Heart left ventricle (tissue), 16 donors: ENCODE data around the gene PRRG1. TPM values are rescaled to one million over a fixed set of nuclear protein-coding genes. Genes with fewer than 3 reads are reported as not detected.
"Not testable (repeated sequence)": the region's sequence is repeated elsewhere in the genome, so short reads cannot be mapped to it uniquely, and the experiment has no call there.

Source experiments
- ATAC-seq, 4 donors: fragments of 200-7000 bp; cut with Tn5 transposase; one replicate each; pipeline ENCODE4 v1.9.1; 2020 to 2022; ENCODE audit warnings: moderate library complexity in 4 of 4, mild to moderate bottlenecking in 3 of 4, moderate number of reproducible peaks in 1 of 4
- DNase-seq, 5 donors: peaks; one replicate each; pipeline ENCODE4 v3.0.0-alpha.2; 2020
- H3K27ac ChIP-seq, 12 donors: fragments of 200-600 bp; sonication (generic) in 4 of 12; one replicate each; pipeline versions ENCODE4 v1.5.0 to v1.8.0; 2016 to 2022; ENCODE audit warnings: mild to moderate bottlenecking in 2 of 12
- H3K27me3 ChIP-seq, 9 donors: fragments of 200-600 bp; sonication (generic) in 2 of 9; one replicate each; pipeline versions ENCODE4 v1.5.1 to v1.8.0; 2016 to 2022; ENCODE audit warnings: mild to moderate bottlenecking in 3 of 9
- H3K36me3 ChIP-seq, 9 donors: fragments of 200-600 bp; sonication (generic) in 2 of 9; one replicate each; pipeline versions ENCODE4 v1.5.0 to v1.8.0; 2018 to 2022; ENCODE audit warnings: mild to moderate bottlenecking in 2 of 9
- H3K4me1 ChIP-seq, 12 donors: fragments of 200-600 bp; sonication (generic) in 4 of 12; one replicate each; pipeline versions ENCODE4 v1.5.0 to v1.8.0; 2016 to 2022; ENCODE audit warnings: mild to moderate bottlenecking in 3 of 12
- H3K4me3 ChIP-seq, 12 donors: fragments of 200-600 bp; sonication (generic) in 4 of 12; one replicate each; pipeline versions ENCODE4 v1.5.0 to v1.8.0; 2017 to 2022; ENCODE audit warnings: mild to moderate bottlenecking in 9 of 12, moderate library complexity in 4 of 12
- H3K9me3 ChIP-seq, 12 donors: fragments of 200-600 bp; sonication (generic) in 4 of 12; one replicate each; pipeline versions ENCODE4 v1.5.0 to v1.8.0; 2016 to 2022; ENCODE audit warnings: mild to moderate bottlenecking in 1 of 12
- POLR2A ChIP-seq, 2 donors: fragments of 450-650 bp; IDR thresholded peaks; one replicate each; pipeline ENCODE4 v1.6.1; 2017; ENCODE audit warnings: antibody characterized with exemption in 2 of 2, mild to moderate bottlenecking in 2 of 2, moderate library complexity in 2 of 2
- WGBS, 4 donors: extraction: QIAGEN DNeasy Blood & Tissue Kit in 2 of 4; methylation state at CpG; one replicate each; pipeline versions ENCODE4 v1.1.5 to v1.1.7; 2013 to 2018; 5-methylcytosine and 5-hydroxymethylcytosine counted together
- intact Hi-C, 10 donors: fragments of 100-400 bp; cut with DNase I; formaldehyde crosslinking; loops; one replicate each; pipeline versions ENCODE4 v1.11.1 to v1.14.2; 2022
- polyA plus RNA-seq, 2 donors: library from polyadenylated mRNA; stranded (reverse); fragments of 200-250 nt; gene quantifications; one replicate each; pipeline ENCODE4 v1.2.3, GENCODE V29; 2013
- total RNA-seq, 9 donors: library from RNA; depleted of rRNA in 2 of 9; stranded (reverse); fragments of >200 nt in 2 of 9; fragmentation: NEBNext Ultra II Directional in 3 of 9; extraction: Animal tissue kit (Norgen Biotek cat#: 25700) in 3 of 9; gene quantifications; one replicate each; pipeline versions ENCODE4 v1.1.0 to v1.2.4, GENCODE V29; 2016 to 2023
- TF ChIP-seq, protein P1 (sequence below), 12 donors: fragments of 200-600 bp; sonication (generic) in 4 of 12; IDR thresholded peaks; one replicate each; pipeline versions ENCODE4 v1.5.0 to v1.8.0; 2018 to 2022; ENCODE audit warnings: antibody characterized with exemption in 12 of 12, mild to moderate bottlenecking in 5 of 12
- donor health status: ischemic (EF 13 %, LVEDD 7.1; RV severe dilation, severe dysfunction).
- donor health status: healthy with polysubstance abuse.
- donor health status: DM: no; HTN: yes; CAD: no.
- donor health status: DM: no; HTN: no; CAD: no.
- donor health status: ischemic (EF 25% LVEDD 6.9; RV normal size, moderate dysfunction).
- donor health status: ischemic (EF 25% LVEDD 5.7; RV mildly dilated, moderate dysfunction).
- donor health status: healthy.
- donor health status: DM: yes; HTN: yes; CAD: no.
- donor health status: ischemic (EF 35%, LVEDD 5.7; RV mildly dilated, moderate dysfunction).
- donor health status: nonischemic (EF 11% LVEDD 7.7; RV severe dilation, severe dysfunction).
- donor health status: DM: yes; HTN: yes; CAD: no.
- donor health status: PGD.
- donor health status: ischemic (EF 29% LVEDD 5.4; RV normal size, mild dysfunction).
- donor health status: nonischemic (EF 23%, LVEDD 6.1; RV moderate dilation, normal function).

Gene PRRG1
- total and polyA plus RNA-seq, 11 donors, result 3.0 to 17.3 (median 10.1) TPM

DNA sequence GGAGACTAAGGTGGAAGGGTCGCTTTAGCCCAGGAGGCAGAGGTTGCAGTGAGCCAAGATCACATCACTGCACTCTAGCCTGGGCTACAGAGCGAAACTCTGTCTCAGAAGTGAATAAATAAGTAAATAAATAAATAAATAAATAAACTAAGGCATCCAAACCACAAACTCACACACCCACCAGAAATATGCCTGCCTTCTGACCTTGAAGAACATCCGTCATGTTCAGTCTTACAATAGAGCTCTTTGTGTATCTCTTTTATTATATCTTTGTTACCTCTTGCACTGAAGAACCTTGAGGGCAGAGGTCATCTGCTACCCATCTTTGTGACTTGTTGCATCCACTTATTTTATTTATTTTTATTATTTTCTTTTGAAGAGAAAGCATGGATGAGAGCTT is 71.6 kb downstream of the PRRG1 start:
- H3K36me3 ChIP-seq, result no peaks in the 10 kb centered on the region
- peaks cover 0 to 4% (median 0%) of the 10 kb centered on the region in 12 donors for H3K4me1 ChIP-seq
- no peak overlapping the region for H3K27ac ChIP-seq
- WGBS, 4 donors, result 70 to 98% (median 89%) methylated on average over 3 of the region's 3 CpGs
- intact Hi-C loops, result loop anchor here in 1 of 10 donors (5.0 kb wide), 1 partner anchor 73 kb away; the partner anchor contains the start of gene PRRG1
- TF ChIP-seq, protein P1, sequence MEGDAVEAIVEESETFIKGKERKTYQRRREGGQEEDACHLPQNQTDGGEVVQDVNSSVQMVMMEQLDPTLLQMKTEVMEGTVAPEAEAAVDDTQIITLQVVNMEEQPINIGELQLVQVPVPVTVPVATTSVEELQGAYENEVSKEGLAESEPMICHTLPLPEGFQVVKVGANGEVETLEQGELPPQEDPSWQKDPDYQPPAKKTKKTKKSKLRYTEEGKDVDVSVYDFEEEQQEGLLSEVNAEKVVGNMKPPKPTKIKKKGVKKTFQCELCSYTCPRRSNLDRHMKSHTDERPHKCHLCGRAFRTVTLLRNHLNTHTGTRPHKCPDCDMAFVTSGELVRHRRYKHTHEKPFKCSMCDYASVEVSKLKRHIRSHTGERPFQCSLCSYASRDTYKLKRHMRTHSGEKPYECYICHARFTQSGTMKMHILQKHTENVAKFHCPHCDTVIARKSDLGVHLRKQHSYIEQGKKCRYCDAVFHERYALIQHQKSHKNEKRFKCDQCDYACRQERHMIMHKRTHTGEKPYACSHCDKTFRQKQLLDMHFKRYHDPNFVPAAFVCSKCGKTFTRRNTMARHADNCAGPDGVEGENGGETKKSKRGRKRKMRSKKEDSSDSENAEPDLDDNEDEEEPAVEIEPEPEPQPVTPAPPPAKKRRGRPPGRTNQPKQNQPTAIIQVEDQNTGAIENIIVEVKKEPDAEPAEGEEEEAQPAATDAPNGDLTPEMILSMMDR (IDR thresholded peaks at IDR 0.05), result no peak
- TF ChIP-seq POLR2A (IDR thresholded peaks at IDR 0.05), result no peak
- H3K27me3 ChIP-seq, result peaks cover 0 to 5% (median 0%) of the 10 kb centered on the region in 9 donors
- DNase-seq, result no peak
- no peak overlapping the region for H3K4me3 ChIP-seq
- H3K9me3 ChIP-seq, result no peaks in the 10 kb centered on the region
- no peak for ATAC-seq

DNA sequence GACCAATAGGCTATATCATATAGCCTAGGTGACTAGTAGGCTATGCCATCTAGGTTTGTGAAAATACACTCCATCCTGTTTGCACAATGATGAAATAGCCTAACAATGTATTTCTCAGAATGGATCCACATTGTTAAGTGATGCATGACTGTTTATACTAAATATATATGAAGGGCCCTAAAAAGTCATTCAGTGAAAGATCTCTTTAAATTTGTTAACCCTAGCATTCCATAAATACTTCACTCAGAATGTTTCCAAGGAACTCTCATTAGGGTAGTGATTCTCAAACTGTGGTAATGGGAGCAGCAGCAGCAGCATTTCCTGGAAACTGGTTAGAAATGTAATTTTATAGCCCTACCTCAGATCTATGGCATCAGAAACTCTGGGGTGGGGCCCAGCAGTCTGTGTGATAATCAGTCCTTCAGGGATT is 74.9 kb downstream of the PRRG1 start:
- DNase-seq, result no peak
- Histone ChIP-seq H3K4me3 (no peak overlapping the region), H3K27me3 (peaks cover 0 to 5% (median 0%) of the 10 kb centered on the region in 9 donors), H3K36me3 (no peaks in the 10 kb centered on the region), H3K4me1 (peaks cover 0 to 8% (median 0%) of the 10 kb centered on the region in 12 donors), H3K9me3 (no peaks in the 10 kb centered on the region), H3K27ac (peak overlapping the region in 2 of 12 donors; percentile 19 to 48)
- no peak for TF ChIP-seq POLR2A (IDR thresholded peaks at IDR 0.05)
- TF ChIP-seq, protein P1 (IDR thresholded peaks at IDR 0.05), result no peak
- no peak for ATAC-seq
- intact Hi-C loops, result loop anchor here in 1 of 10 donors (5.0 kb wide), 1 partner anchor 77 kb away; the partner anchor contains the start of gene PRRG1

DNA sequence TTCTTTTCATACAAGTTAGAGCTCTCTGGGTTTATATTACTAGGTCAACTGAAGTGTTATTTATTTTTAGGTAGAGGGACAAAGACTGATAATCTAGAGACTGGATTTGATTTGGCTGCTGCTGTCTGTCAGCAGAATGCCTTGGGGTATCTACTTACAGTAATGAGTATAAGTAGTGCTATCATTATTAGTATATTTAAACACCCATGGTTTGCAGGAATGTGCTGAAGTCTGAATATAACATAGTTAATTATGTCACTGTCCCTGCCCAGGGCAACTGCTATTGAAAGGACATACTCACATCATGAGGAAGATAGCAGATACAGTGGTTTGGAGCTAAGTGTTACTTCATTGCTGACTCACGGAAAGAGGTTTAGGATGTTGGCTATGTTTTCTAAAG is 76.2 kb downstream of the PRRG1 start:
- no peaks in the 10 kb centered on the region for H3K36me3 ChIP-seq
- no peak overlapping the region for H3K4me3 ChIP-seq
- peak; percentile 39 to 69 (median 48) for ATAC-seq
- intact Hi-C loops, result no loop called here
- no peak for DNase-seq
- H3K4me1 ChIP-seq, result peaks cover 0 to 8% (median 0%) of the 10 kb centered on the region in 12 donors
- WGBS, 4 donors, result 53 to 68% (median 58%) methylated on average over 1 of the region's 1 CpG
- peak overlapping the region in 6 of 12 donors; percentile 14 to 48 (median 28) for H3K27ac ChIP-seq
- peaks cover 0 to 5% (median 0%) of the 10 kb centered on the region in 9 donors for H3K27me3 ChIP-seq
- H3K9me3 ChIP-seq, result no peaks in the 10 kb centered on the region
- TF ChIP-seq, protein P1 (IDR thresholded peaks at IDR 0.05), result no peak
- TF ChIP-seq POLR2A (IDR thresholded peaks at IDR 0.05), result no peak

DNA sequence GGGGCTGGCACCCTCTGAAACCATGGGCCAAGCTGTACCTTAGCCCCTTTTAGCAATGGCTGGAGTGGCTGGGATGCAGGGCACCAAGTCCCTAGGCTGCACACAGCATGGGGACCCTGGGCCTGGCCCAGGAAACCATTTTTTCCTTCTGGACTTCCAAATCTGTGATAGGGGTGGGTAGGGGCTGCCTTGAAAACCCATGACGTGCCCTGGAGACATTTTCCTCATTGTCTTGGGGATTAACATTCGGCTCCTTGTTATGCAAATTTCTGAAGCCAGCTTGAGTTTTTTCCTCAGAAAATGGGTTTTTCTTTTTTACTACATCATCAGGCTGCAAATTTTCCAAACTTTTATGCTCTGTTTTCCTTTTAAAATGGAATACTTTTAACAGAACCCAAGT is 79.8 kb downstream of the PRRG1 start:
- H3K36me3 ChIP-seq, intact Hi-C loops, ATAC-seq: not testable (repeated sequence)

DNA sequence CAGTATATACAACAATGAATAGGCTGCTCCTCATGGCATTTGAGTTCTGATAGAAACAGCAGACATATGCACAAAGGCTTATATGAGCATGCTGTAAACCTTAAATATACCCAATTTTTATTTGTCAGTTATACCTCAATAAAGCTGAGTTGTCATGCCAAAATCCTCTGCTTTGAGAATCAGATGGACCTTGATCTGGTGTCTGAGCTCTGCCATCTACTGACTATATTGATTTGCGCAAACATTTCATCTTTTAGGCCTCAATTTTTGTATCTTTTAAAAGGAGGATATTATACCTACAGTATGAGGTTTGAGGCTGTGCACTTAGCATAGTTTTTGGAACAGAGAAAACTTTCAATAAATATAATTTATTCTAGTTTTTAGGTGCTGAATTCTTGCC is 85.2 kb downstream of the PRRG1 start:
- intact Hi-C loops, result no loop called here
- H3K27ac ChIP-seq, result no peak overlapping the region
- no peaks in the 10 kb centered on the region for H3K4me1 ChIP-seq
- WGBS, 4 donors, result 95 to 98% (median 97%) methylated on average over 1 of the region's 1 CpG
- H3K36me3 ChIP-seq, result no peaks in the 10 kb centered on the region
- no peak for DNase-seq
- no peaks in the 10 kb centered on the region for H3K9me3 ChIP-seq
- TF ChIP-seq, protein P1 (IDR thresholded peaks at IDR 0.05), result no peak
- TF ChIP-seq POLR2A (IDR thresholded peaks at IDR 0.05), result no peak
- no peak for ATAC-seq
- H3K27me3 ChIP-seq, result no peaks in the 10 kb centered on the region
- H3K4me3 ChIP-seq, result no peak overlapping the region

More for the DNA sequence above, 79.8 kb downstream of the PRRG1 start:
- H3K4me1 ChIP-seq, H3K27ac ChIP-seq, DNase-seq, H3K4me3 ChIP-seq, H3K9me3 ChIP-seq, H3K27me3 ChIP-seq: not testable (repeated sequence)
- WGBS, 4 donors, result 55 to 96% (median 78%) methylated on average over 2 of the region's 2 CpGs
